NCI-H2081 (cell line): ENCODE results near the gene DDX50.
A peak's percentile ranks its signal among the peaks of the same experiment; 100 is the strongest.
"Not testable (repeated sequence)": the region's sequence is repeated elsewhere in the genome, so short reads cannot be mapped to it uniquely, and the experiment has no call there.

Source experiments
- DNase-seq, 2 experiments: peaks; one replicate each; lab custom pipeline; 2025; lab: John Stamatoyannopoulos, UW

The DDX50 gene

GRCh38 chr10:68901105-68901927 is at the start of gene DDX50:
Gene DDX50 (plus strand): TSS chr10:68901315. CDS start chr10:68901385, 70 bp downstream.
- DNase-seq: peak; percentile 97 to 98

- DNase-seq: no peak
These were observed 44.8 kb upstream of the DDX50 start for GRCh38 chr10:68856352-68856751.

GRCh38 chr10:68857005-68857404 is 44.1 kb upstream of the DDX50 start:
- no peak for DNase-seq

- DNase-seq: no peak
These were observed 39.9 kb upstream of the DDX50 start for GRCh38 chr10:68861253-68861652.

GRCh38 chr10:68864611-68865010 is 36.5 kb upstream of the DDX50 start:
- no peak for DNase-seq

- not testable (repeated sequence) for DNase-seq
These were observed 32.9 kb upstream of the DDX50 start for GRCh38 chr10:68868173-68868572.

GRCh38 chr10:68869623-68870022 is 31.5 kb upstream of the DDX50 start:
- no peak for DNase-seq

GRCh38 chr10:68870061-68870460 is 31.1 kb upstream of the DDX50 start:
- DNase-seq: no peak

- no peak for DNase-seq
These were observed 30.5 kb upstream of the DDX50 start for GRCh38 chr10:68870545-68871104.

GRCh38 chr10:68871105-68871711 is 29.9 kb upstream of the DDX50 start:
- no peak for DNase-seq

GRCh38 chr10:68871731-68872342 is 29.3 kb upstream of the DDX50 start:
- DNase-seq: peak; percentile 76 to 97

- DNase-seq: peak in 1 of 2 experiments; percentile 0
These were observed 24.6 kb upstream of the DDX50 start for GRCh38 chr10:68876246-68877138.

- DNase-seq: no peak
These were observed 23.5 kb upstream of the DDX50 start for GRCh38 chr10:68877482-68878110.

GRCh38 chr10:68878496-68878895 is 22.6 kb upstream of the DDX50 start:
- DNase-seq: no peak

- DNase-seq: no peak
These were observed 21.5 kb upstream of the DDX50 start for GRCh38 chr10:68879628-68880027.

- no peak for DNase-seq
These were observed 20.9 kb upstream of the DDX50 start for GRCh38 chr10:68880181-68880580.

- no peak for DNase-seq
These were observed 6.1 kb upstream of the DDX50 start for GRCh38 chr10:68895041-68895440.

- peak; percentile 19 to 33 for DNase-seq
These were observed 3.8 kb upstream of the DDX50 start for GRCh38 chr10:68897336-68897741.

- no peak for DNase-seq
These were observed 1.8 kb upstream of the DDX50 start for GRCh38 chr10:68899186-68899745.

GRCh38 chr10:68900427-68901104 is 549 bp upstream of the DDX50 start:
- DNase-seq: no peak
